Activated CD4-positive, alpha-beta memory T cell treated with anti-CD3 and anti-CD28 coated beads, Interleukin-2, amount 10 ng/mL, durations not matched to agents 7 days and 5 days (primary cell): Measurements from ENCODE around the gene DZANK1. TPM values are rescaled to one million over a fixed set of nuclear protein-coding genes. Genes with fewer than 3 reads are reported as not detected.
"Not testable (repeated sequence)": the region's sequence is repeated elsewhere in the genome, so short reads cannot be mapped to it uniquely, and the experiment has no call there.

Experiments
- CTCF ChIA-PET: fragments of 350-600 bp; sonication (Branson Sonifier 250); formaldehyde crosslinking; loops from one replicate; lab custom pipeline; 2021; ENCODE audit warnings: antibody characterized with exemption, inconsistent platforms; lab: Charles Lee
- POLR2A ChIA-PET: fragments of 350-600 bp; sonication (Branson Sonifier 250); formaldehyde crosslinking; loops from one replicate; lab custom pipeline; 2021; ENCODE audit warnings: antibody characterized with exemption; lab: Charles Lee
- DNase-seq: peaks from one replicate; pipeline ENCODE4 v3.0.0-alpha.2; 2020
- H3K27ac Mint-ChIP-seq: one replicate; pipeline ENCODE4 v1.8.0; 2021; ENCODE audit warnings: mild to moderate bottlenecking, mixed read lengths
- H3K27me3 Mint-ChIP-seq: one replicate; pipeline ENCODE4 v1.8.0; 2021; ENCODE audit warnings: mixed read lengths
- H3K36me3 Mint-ChIP-seq: one replicate; pipeline ENCODE4 v1.8.0; 2021; ENCODE audit warnings: low read depth, mixed read lengths
- H3K4me1 Mint-ChIP-seq: one replicate; pipeline ENCODE4 v1.8.0; 2021; ENCODE audit warnings: mixed read lengths
- H3K4me3 Mint-ChIP-seq: one replicate; pipeline ENCODE4 v1.8.0; 2021; ENCODE audit warnings: mild to moderate bottlenecking, mixed read lengths
- H3K9me3 Mint-ChIP-seq: one replicate; pipeline ENCODE4 v1.8.0; 2021; ENCODE audit warnings: mixed read lengths
- total RNA-seq, 2 experiments: library from RNA; stranded (reverse); gene quantifications; one replicate each; pipeline ENCODE4 v1.2.3, GENCODE V29; 2021

Gene DZANK1
- total RNA-seq, 2 experiments from 2014 or later: 1.4 to 1.5 TPM

DNA sequence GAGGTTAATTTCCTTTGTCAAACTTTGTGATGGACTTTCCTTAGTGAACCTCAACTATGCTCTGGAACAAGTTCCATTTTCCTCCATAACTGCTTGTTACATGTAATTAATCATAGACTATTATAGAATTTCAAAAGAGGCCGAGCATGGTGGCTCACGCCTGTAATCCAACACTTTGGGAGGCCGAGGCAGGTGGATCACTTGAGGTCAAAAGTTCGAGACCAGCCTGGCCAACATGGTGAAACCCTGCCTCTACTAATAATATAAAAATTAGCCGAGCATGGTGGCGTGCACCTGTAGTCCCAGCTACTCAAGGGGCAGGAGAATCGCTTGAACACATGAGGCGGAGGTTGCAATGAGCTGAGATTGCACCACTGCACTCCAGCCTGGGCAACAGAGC lies 68.1 kb downstream of the DZANK1 start:
- H3K27me3 Mint-ChIP-seq, DNase-seq, H3K4me3 Mint-ChIP-seq, CTCF ChIA-PET, H3K36me3 Mint-ChIP-seq, H3K4me1 Mint-ChIP-seq, POLR2A ChIA-PET, H3K27ac Mint-ChIP-seq, H3K9me3 Mint-ChIP-seq: not testable (repeated sequence)

DNA sequence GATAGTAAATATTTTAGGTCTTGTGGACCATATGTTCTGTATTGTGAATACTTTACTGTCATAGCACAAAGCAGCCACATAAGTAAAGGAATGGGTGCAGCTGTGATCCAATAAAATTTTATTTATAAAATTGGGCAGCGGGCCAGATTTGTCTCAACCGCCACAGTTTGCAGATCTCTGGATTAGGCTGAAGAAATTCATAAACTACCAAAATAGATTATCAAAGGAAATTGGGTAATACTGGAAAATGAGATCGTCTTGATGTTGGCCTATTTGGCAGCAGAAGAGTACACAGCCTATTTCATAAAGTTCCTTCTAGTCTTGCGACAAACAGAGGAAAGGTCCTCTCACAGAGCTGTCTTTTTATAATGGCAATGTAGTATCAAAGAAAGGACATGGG lies 69.8 kb downstream of the DZANK1 start:
- no peaks in the 10 kb centered on the region for H3K27me3 Mint-ChIP-seq
- H3K27ac Mint-ChIP-seq: no peak overlapping the region
- no peaks in the 10 kb centered on the region for H3K36me3 Mint-ChIP-seq
- no peaks in the 10 kb centered on the region for H3K9me3 Mint-ChIP-seq
- no peak for DNase-seq
- H3K4me3 Mint-ChIP-seq: no peak overlapping the region
- no peaks in the 10 kb centered on the region for H3K4me1 Mint-ChIP-seq
- ChIA-PET POLR2A (no interaction called here), CTCF (no interaction called here)

DNA sequence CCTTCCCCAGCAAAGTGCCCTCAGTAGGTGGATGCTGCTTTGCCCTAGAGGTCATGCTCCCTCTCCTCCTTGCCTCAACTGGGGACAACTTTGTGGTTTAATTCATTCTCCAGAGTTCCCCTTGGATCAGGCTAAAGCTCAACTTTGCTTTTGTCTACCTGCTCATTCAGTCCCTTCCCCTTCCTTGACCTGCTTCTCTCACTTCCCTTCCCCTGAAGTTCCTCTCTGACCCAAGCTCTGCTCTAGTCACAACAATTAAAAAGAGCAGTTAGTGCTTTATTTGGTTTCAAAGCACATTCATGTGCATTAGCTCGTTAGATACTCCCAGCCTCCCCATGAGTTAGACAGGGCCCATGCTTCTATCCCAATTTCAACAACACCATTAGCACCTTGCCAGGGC lies 71.3 kb downstream of the DZANK1 start:
- no peak for DNase-seq
- no peaks in the 10 kb centered on the region for H3K4me1 Mint-ChIP-seq
- H3K36me3 Mint-ChIP-seq: no peaks in the 10 kb centered on the region
- no peaks in the 10 kb centered on the region for H3K9me3 Mint-ChIP-seq
- H3K4me3 Mint-ChIP-seq: no peak overlapping the region
- CTCF ChIA-PET: no interaction called here
- POLR2A ChIA-PET: no interaction called here
- no peak overlapping the region for H3K27ac Mint-ChIP-seq
- no peaks in the 10 kb centered on the region for H3K27me3 Mint-ChIP-seq

DNA sequence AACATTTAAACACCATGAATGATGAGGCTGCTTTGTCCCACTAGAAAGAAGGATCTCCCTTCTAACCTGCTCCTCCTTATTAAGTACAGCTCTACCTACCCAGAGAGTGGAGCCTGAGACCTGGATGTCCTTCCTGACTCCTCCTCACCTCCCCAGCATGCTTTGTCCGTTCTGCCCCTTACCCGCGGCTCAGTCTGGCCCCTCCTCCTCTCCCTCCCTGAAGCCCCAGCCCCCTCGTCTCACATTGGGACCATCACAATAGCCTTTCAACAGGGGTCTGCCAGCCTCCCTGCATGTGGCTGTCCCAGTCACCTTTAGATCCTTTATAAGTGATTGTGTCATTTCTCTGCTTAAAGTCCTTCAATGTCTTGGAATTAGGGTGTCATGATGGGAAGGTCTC lies 72.5 kb downstream of the DZANK1 start:
- H3K27me3 Mint-ChIP-seq: no peaks in the 10 kb centered on the region
- H3K4me3 Mint-ChIP-seq: no peak overlapping the region
- H3K9me3 Mint-ChIP-seq: no peaks in the 10 kb centered on the region
- no peaks in the 10 kb centered on the region for H3K36me3 Mint-ChIP-seq
- DNase-seq: no peak
- POLR2A ChIA-PET: no interaction called here
- CTCF ChIA-PET: no interaction called here
- H3K4me1 Mint-ChIP-seq: no peaks in the 10 kb centered on the region
- H3K27ac Mint-ChIP-seq: no peak overlapping the region

DNA sequence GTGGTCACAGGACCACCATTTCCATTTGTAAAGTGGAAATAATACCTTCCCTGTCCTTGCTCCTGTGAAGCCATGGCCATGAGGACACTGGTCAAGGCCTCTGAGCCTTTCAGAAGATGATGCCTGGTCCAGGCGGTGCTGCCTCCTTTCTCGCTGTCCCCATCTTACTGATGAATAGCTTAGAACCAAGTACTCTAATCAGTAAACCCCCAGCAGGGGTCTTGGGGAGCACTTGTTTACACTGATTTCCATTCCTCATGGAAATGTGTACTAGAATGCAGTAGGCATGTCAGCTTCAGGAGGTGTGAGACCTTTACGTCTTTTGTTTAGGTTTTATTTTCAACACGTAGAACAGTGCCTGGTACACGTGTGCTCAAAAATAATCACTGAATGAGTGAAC lies 75.1 kb downstream of the DZANK1 start:
- CTCF ChIA-PET: no interaction called here
- POLR2A ChIA-PET: no interaction called here
- no peak overlapping the region for H3K4me3 Mint-ChIP-seq
- H3K4me1 Mint-ChIP-seq: no peaks in the 10 kb centered on the region
- H3K9me3 Mint-ChIP-seq: no peaks in the 10 kb centered on the region
- H3K27ac Mint-ChIP-seq: no peak overlapping the region
- H3K27me3 Mint-ChIP-seq: no peaks in the 10 kb centered on the region
- no peak for DNase-seq
- H3K36me3 Mint-ChIP-seq: no peaks in the 10 kb centered on the region

DNA sequence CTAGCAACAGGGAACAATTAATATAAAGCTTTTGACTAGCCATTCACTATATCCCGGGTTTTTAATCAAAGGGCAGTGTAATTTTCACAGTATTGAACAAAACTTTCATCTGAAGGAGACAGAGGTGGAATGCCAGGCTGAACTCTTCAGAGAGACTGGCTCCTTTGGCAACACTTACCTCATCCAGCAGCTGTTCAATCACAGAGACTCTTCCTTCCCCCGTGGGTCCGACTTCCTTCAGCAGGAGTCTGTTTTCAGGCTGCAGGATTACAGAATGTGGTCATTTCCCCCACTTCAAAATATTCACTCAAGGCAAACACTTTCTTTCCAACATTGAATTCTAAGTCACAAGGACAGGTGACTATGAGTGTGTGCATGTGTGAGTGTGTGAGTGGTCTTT lies 76.6 kb downstream of the DZANK1 start:
- ChIA-PET CTCF (no interaction called here), POLR2A (no interaction called here)
- H3K36me3 Mint-ChIP-seq: no peaks in the 10 kb centered on the region
- H3K4me3 Mint-ChIP-seq: no peak overlapping the region
- H3K9me3 Mint-ChIP-seq: no peaks in the 10 kb centered on the region
- H3K27ac Mint-ChIP-seq: no peak overlapping the region
- no peaks in the 10 kb centered on the region for H3K27me3 Mint-ChIP-seq
- DNase-seq: no peak
- H3K4me1 Mint-ChIP-seq: no peaks in the 10 kb centered on the region

DNA sequence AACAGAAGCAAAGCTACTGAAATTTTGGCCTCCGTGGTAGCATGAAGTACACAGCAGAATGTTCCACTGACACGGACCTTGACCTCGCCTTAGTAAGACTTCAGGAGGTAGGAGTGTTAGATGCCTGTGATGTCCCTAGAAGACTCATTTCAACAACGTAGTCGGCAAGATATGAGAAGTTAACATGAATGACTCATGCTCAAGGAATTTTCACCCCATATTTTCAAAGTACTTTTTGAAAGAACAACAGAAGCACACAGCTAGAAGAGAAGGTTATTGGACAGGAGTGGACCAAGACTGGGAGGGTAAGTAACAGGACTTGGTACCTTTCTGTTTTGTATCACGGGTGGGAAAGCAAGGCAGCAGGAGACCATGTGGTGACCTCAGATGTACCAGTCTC lies 78.0 kb downstream of the DZANK1 start:
- ChIA-PET CTCF (no interaction called here), POLR2A (no interaction called here)
- no peaks in the 10 kb centered on the region for H3K27me3 Mint-ChIP-seq
- no peak overlapping the region for H3K27ac Mint-ChIP-seq
- DNase-seq: no peak
- no peaks in the 10 kb centered on the region for H3K36me3 Mint-ChIP-seq
- no peaks in the 10 kb centered on the region for H3K4me1 Mint-ChIP-seq
- no peaks in the 10 kb centered on the region for H3K9me3 Mint-ChIP-seq
- H3K4me3 Mint-ChIP-seq: no peak overlapping the region

DNA sequence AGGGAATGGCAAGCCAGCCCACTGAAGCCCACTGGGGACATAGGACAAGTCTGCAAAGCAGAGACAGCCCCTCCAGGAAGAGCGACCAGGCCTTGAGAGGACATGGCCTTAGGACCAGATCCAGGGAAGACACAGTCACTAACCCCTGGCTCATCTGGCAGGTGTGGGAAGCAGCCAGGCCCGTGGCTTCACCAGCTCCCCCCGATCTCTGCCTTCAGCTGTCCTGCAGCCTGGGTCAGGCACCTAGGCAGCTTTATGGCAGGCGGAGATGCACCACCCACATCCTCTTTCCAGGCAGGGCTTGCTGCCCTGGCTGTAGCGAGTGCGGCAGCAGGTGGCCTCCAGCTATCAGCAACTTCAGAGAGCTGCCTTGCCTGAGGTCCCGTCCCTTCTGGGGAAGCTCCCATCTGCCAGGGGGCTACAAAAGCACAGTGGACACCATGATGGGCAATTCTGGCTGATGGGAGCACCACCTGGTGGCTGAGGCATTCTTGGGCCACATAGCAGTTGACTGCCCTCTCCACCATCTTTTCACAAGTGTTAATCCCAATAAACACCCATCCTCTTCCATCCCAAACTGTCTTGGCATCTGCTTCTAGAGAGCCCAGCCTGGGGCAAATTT lies 85.8 kb downstream of the DZANK1 start:
- H3K27me3 Mint-ChIP-seq: no peaks in the 10 kb centered on the region

DNA sequence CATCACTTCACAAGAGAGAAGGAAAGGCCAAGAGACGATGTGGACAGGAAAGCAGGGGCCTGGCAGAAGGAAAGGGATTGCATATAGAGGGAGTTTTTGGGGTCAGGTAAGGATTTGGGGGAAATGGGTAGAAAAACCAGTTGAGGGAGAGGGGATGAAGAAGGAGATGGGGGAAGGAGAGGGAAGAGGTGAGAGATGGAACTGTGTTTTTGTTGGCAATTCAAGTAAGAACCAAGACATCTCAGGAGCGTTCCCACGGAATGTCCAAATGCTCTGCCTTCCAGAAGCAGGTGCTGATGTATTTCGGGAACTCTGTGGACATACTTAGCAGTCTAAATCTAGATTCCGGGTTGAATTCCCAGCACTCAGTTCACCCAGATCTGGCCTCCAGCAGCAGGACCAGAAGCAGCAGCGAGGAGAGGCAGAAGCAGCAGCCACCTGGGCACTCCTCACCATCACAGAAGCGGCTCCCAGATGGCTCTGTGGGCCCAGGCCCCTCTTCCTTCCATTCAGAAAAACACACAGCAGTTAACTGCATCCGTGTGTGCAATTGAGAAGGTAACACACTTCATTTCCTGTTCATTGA lies 88.8 kb downstream of the DZANK1 start:
- DNase-seq: no peak
- no peak overlapping the region for H3K4me3 Mint-ChIP-seq
- ChIA-PET POLR2A (no interaction called here), CTCF (no interaction called here)
- H3K27ac Mint-ChIP-seq: no peak overlapping the region
- no peaks in the 10 kb centered on the region for H3K36me3 Mint-ChIP-seq
- H3K9me3 Mint-ChIP-seq: no peaks in the 10 kb centered on the region
- H3K27me3 Mint-ChIP-seq: peaks cover 6% of the 10 kb centered on the region
- no peaks in the 10 kb centered on the region for H3K4me1 Mint-ChIP-seq

More for the DNA sequence above, 85.8 kb downstream of the DZANK1 start:
- H3K9me3 Mint-ChIP-seq: no peaks in the 10 kb centered on the region
- POLR2A ChIA-PET: no interaction called here
- H3K36me3 Mint-ChIP-seq: no peaks in the 10 kb centered on the region
- H3K27ac Mint-ChIP-seq: no peak overlapping the region
- H3K4me1 Mint-ChIP-seq: no peaks in the 10 kb centered on the region
- CTCF ChIA-PET: interaction anchor here (0.7 kb wide), 1 partner anchor 33 kb away, joined by 6 read pairs; no protein-coding TSS in a partner anchor
- no peak for DNase-seq
- H3K4me3 Mint-ChIP-seq: no peak overlapping the region

DNA sequence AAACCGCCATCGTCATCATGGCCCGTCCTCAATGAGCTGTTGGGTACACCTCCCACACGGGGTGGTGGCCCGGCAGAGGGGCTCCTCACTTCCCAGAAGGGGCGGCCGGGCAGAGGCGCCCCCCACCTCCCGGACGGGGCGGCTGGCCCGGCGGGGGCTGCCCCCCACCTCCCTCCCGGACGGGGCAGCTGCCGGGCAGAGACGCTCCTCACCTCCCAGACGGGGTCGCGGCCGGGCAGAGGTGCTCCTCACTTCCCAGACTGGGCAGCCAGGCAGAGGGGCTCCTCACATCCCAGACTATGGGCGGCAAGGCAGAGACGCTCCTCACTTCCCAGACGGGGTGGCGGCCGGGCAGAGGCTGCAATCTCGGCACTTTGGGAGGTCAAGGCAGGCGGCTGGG lies 91.3 kb downstream of the DZANK1 start:
- H3K36me3 Mint-ChIP-seq, H3K27ac Mint-ChIP-seq, CTCF ChIA-PET, H3K9me3 Mint-ChIP-seq, H3K4me3 Mint-ChIP-seq, DNase-seq, H3K27me3 Mint-ChIP-seq, H3K4me1 Mint-ChIP-seq, POLR2A ChIA-PET: not testable (repeated sequence)

DNA sequence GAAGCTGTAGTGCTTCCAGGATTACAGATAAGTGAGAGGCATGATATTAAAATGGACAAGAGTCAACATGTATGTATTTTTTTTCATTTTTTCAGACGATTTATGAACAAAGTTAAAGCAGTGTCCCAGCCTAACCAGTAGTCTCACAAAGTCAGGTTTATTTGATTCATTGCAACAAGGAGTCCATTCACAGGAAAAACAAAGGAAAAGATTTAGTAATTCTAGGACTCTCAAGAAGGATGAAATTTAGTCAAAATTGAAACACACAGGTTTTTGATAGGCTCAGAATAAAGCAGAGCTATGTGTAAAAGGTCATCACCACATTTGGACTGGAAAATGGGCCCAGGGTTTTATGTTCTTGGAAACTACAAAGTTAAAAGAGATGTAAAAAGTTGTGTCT lies 94.5 kb downstream of the DZANK1 start:
- H3K4me3 Mint-ChIP-seq: no peak overlapping the region
- ChIA-PET POLR2A (no interaction called here), CTCF (no interaction called here)
- no peak for DNase-seq
- H3K36me3 Mint-ChIP-seq: no peaks in the 10 kb centered on the region
- no peaks in the 10 kb centered on the region for H3K9me3 Mint-ChIP-seq
- no peak overlapping the region for H3K27ac Mint-ChIP-seq
- no peaks in the 10 kb centered on the region for H3K4me1 Mint-ChIP-seq
- peaks cover 6% of the 10 kb centered on the region for H3K27me3 Mint-ChIP-seq

DNA sequence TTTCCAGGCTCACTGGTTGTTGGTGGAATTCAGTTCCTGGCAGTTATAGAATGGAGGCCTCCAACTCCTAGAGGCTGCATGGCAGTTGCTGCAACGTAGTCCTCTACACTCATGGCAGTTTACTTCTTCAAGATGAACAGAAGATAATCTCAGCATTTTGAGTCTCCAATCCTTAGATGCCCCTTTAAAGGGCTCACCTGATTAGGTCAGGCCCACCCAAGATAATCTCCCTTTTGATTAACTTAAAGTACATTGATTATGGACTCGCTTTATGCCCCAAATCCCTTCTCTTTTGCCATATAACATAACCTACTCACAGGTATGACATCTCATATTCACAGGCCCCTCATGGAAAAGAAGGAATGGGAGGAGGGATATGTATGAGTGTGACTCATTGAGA lies 102.1 kb downstream of the DZANK1 start:
- H3K27ac Mint-ChIP-seq: no peak overlapping the region
- H3K27me3 Mint-ChIP-seq: no peaks in the 10 kb centered on the region
- no peaks in the 10 kb centered on the region for H3K36me3 Mint-ChIP-seq
- DNase-seq: no peak
- H3K9me3 Mint-ChIP-seq: no peaks in the 10 kb centered on the region
- ChIA-PET CTCF (no interaction called here), POLR2A (no interaction called here)
- H3K4me3 Mint-ChIP-seq: no peak overlapping the region
- peaks cover 5% of the 10 kb centered on the region for H3K4me1 Mint-ChIP-seq

DNA sequence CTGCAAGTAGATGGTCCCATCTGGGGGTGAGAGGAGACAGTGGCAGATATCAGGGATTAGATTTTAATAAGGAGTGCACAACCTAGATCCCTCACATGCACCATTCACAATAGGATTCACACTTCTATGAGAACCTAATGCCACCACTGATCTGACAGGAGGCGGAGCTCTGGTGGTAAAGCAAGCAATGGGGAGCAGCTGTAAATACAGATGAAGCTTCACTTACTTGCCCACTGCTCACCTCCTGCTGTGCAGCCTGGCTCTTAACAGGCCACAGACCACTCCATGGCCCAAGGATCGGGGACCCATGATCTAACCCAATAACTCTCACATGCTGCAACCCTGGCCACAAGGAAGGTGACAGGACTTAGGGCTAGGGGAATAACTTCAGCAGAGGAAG lies 103.1 kb downstream of the DZANK1 start:
- Mint-ChIP-seq H3K27me3 (no peaks in the 10 kb centered on the region), H3K9me3 (no peaks in the 10 kb centered on the region), H3K4me1 (peaks cover 5% of the 10 kb centered on the region), H3K27ac (no peak overlapping the region), H3K36me3 (no peaks in the 10 kb centered on the region), H3K4me3 (no peak overlapping the region)
- ChIA-PET CTCF (no interaction called here), POLR2A (no interaction called here)
- no peak for DNase-seq

DNA sequence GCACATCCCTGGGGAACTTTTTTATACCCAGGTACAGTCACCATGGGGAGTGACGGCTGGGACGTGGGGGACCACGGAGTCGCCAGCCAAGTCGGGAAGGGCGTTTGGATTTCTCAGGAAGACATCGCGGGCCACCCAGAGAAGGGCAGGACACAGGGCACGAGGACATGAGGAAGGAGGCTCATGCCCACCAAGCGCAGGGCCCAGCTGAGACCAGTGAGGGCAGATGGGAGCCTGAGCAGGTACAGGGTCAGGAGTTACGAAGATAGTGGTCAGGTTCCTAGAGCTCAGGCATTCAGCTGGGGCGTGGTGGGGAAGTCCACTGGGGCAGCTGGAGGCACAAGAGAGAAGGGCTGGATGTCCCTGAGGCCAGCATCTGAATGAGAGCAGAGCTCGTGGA lies 103.9 kb downstream of the DZANK1 start:
- H3K36me3 Mint-ChIP-seq: no peaks in the 10 kb centered on the region
- no peak for DNase-seq
- CTCF ChIA-PET: no interaction called here
- H3K4me1 Mint-ChIP-seq: peaks cover 5% of the 10 kb centered on the region
- no peaks in the 10 kb centered on the region for H3K9me3 Mint-ChIP-seq
- H3K27ac Mint-ChIP-seq: no peak overlapping the region
- no peaks in the 10 kb centered on the region for H3K27me3 Mint-ChIP-seq
- no peak overlapping the region for H3K4me3 Mint-ChIP-seq
- POLR2A ChIA-PET: no interaction called here
